ENCODE data around the gene S100A14. TPM values are rescaled to one million over a fixed set of nuclear protein-coding genes. Genes with fewer than 3 reads are reported as not detected.

Gene S100A14
- total and polyA plus RNA-seq, 8 donors: 8.8 to 751 (median 51.5) TPM

DNA sequence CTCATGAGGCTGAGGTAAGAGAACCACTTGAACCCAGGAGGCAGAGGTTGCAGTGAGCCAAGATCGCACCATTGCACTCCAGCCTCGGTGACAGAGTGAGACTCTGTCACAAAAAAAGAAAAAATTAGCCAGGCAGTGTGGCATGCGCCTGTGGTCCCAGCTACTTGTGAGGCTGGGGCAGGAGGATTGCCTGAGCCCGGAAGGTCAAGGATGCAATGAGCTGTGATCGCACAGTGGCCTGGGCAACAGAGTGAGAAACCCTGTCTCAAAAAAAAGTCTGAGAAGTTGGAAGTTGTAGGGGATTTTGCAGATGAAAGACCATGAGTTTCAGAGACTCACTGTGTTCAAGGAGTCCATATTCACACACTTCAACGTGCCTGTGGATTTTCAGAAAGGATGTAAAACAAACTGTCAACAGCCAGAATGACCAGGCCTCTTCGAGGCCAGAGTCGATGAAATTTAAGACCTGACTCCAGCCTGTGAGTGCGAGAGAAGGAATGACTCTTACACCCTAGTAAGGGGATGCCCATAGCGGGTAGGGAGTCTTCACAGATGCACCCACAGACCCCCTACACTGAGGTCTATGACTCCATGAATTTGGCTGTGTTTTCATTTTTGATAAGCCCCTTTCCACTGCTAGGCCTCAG lies 9.0 kb upstream of the S100A14 start:
- Histone ChIP-seq H3K4me3 (peak overlapping the region in 1 of 4 donors; percentile 54), H3K27ac (peak overlapping the region in 2 of 5 donors; percentile 87 to 90), H3K9me3 (no peaks in the 10 kb centered on the region), H3K27me3 (no peaks in the 10 kb centered on the region), H3K4me1 (peaks cover 21 to 58% (median 39%) of the 10 kb centered on the region in 4 donors), H3K36me3 (peaks cover 0 to 29% (median 13%) of the 10 kb centered on the region in 4 donors)
- TF ChIP-seq, protein P1, sequence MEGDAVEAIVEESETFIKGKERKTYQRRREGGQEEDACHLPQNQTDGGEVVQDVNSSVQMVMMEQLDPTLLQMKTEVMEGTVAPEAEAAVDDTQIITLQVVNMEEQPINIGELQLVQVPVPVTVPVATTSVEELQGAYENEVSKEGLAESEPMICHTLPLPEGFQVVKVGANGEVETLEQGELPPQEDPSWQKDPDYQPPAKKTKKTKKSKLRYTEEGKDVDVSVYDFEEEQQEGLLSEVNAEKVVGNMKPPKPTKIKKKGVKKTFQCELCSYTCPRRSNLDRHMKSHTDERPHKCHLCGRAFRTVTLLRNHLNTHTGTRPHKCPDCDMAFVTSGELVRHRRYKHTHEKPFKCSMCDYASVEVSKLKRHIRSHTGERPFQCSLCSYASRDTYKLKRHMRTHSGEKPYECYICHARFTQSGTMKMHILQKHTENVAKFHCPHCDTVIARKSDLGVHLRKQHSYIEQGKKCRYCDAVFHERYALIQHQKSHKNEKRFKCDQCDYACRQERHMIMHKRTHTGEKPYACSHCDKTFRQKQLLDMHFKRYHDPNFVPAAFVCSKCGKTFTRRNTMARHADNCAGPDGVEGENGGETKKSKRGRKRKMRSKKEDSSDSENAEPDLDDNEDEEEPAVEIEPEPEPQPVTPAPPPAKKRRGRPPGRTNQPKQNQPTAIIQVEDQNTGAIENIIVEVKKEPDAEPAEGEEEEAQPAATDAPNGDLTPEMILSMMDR (IDR thresholded peaks at IDR 0.05): no peak
- no peak for TF ChIP-seq POLR2A (IDR thresholded peaks at IDR 0.05)
- no peak for TF ChIP-seq EP300 (IDR thresholded peaks at IDR 0.05)
- TF ChIP-seq POLR2AphosphoS5 (IDR thresholded peaks at IDR 0.05): no peak
- intact Hi-C loops (cut with DNase I; ENCODE audit: low total_unique reads): no loop called here
- WGBS, 5 donors: 81 to 95% (median 93%) methylated on average over 10 of the region's 10 CpGs
- no peak for DNase-seq

DNA sequence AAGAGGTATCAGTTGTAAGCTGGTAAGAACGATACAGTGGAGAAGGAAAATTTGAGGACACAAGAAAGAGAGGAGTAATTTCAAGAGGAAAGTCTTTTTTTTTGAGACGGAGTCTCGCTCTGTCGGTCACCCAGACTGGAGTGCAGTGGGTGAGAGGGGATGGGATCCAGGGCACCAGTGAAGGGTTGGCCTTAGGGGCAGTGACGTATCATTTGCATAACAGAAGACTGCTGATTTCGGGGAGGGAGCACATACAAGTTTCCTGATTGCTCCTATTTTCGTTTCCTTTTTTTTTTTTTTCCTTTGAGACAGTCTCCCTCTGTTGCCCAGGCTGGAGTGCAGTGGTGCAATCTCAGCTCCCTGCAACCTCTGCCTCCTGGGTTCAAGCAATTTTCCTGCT lies 7.0 kb upstream of the S100A14 start:
- intact Hi-C loops (cut with DNase I; ENCODE audit: low total_unique reads): no loop called here
- H3K27me3 ChIP-seq: no peaks in the 10 kb centered on the region

DNA sequence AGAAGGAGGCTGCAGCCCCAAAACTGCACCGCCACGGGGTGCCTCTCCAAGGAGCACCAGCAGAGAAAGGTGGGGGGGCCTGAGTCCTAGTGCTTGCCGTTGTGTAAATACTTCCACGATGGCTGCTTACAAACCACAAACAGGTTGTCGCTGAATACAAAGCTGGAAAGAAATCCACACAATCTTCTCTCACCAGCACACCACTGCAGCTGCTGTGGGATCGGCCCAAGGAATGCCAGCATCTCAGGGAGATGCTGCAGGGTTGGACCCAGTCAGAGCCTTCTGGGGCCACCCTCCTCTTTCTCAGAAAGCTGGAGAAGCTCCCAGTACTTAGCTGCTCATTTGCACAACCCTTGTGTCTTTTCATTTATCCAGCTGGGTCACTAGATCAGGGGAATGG lies 3.0 kb upstream of the S100A14 start:
- no peak for TF ChIP-seq POLR2AphosphoS5 (IDR thresholded peaks at IDR 0.05)
- no peak for TF ChIP-seq EP300 (IDR thresholded peaks at IDR 0.05)
- TF ChIP-seq, protein P1 (IDR thresholded peaks at IDR 0.05): no peak
- TF ChIP-seq POLR2A (IDR thresholded peaks at IDR 0.05): no peak
- no peak for DNase-seq
- no peaks in the 10 kb centered on the region for H3K27me3 ChIP-seq
- no peak overlapping the region for H3K4me3 ChIP-seq
- H3K27ac ChIP-seq: no peak overlapping the region
- 89 to 91% (median 90%) methylated on average over 6 of the region's 6 CpGs for WGBS, 5 donors
- H3K36me3 ChIP-seq: peaks cover 0 to 43% (median 19%) of the 10 kb centered on the region in 4 donors
- no peaks in the 10 kb centered on the region for H3K9me3 ChIP-seq
- H3K4me1 ChIP-seq: peaks cover 23 to 50% (median 37%) of the 10 kb centered on the region in 4 donors
- intact Hi-C loops (cut with DNase I; ENCODE audit: low total_unique reads): no loop called here

More for the DNA sequence above, 7.0 kb upstream of the S100A14 start:
- 80 to 89% (median 86%) methylated on average over 7 of the region's 7 CpGs for WGBS, 5 donors
- Histone ChIP-seq H3K9me3 (no peaks in the 10 kb centered on the region), H3K36me3 (peaks cover 0 to 41% (median 24%) of the 10 kb centered on the region in 4 donors), H3K27ac (no peak overlapping the region), H3K4me3 (no peak overlapping the region), H3K4me1 (peaks cover 21 to 52% (median 36%) of the 10 kb centered on the region in 4 donors)
- no peak for DNase-seq
- no peak for TF ChIP-seq POLR2AphosphoS5 (IDR thresholded peaks at IDR 0.05)
- TF ChIP-seq, protein P1 (IDR thresholded peaks at IDR 0.05): no peak

DNA sequence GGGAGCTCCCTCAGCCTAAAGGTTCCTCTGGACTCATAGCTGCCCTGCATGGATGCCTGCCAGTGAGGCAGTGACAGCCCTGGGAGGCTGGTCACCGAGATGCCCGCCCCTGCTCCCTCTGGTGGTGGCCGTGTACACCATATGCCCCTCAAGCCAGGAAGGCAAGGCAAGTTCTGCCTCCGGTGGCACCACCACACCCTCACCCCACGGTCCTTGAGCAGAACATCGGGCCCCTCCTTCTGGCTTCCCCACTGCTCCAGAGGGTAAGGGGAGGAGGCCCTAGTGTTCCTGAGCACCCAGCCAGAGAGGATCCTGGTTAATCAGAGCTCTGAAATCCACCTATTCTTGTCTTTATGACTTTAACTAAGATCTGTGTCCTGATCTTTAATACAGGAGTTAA lies 1.5 kb upstream of the S100A14 start:
- peak; percentile 85 to 91 for DNase-seq
- Histone ChIP-seq H3K4me1 (peaks cover 28 to 53% (median 42%) of the 10 kb centered on the region in 4 donors), H3K4me3 (no peak overlapping the region), H3K27me3 (no peaks in the 10 kb centered on the region), H3K36me3 (peaks cover 0 to 34% (median 13%) of the 10 kb centered on the region in 4 donors), H3K27ac (peak overlapping the region in 4 of 5 donors; percentile 46 to 89 (median 67)), H3K9me3 (no peaks in the 10 kb centered on the region)
- TF ChIP-seq POLR2A (IDR thresholded peaks at IDR 0.05) (no peak), POLR2AphosphoS5 (IDR thresholded peaks at IDR 0.05) (peak in 1 of 3 donors; percentile 31)
- TF ChIP-seq, protein P1 (IDR thresholded peaks at IDR 0.05): peak in 5 of 7 experiments; percentile 18 to 81 (median 59)
- 3 to 53% (median 32%) methylated on average over 4 to 6 of the region's 6 CpGs for WGBS, 5 donors
- intact Hi-C loops (cut with DNase I; ENCODE audit: low total_unique reads): no loop called here

All from stomach (tissue), 9 donors.